Prostate gland (tissue), 2 donors: ENCODE measurements around the gene OR13J1.

ENCODE experiments used
- POLR2AphosphoS5 ChIP-seq: sonication (generic); formaldehyde crosslinking; IDR thresholded peaks from one replicate; pipeline ENCODE4 v1.6.1; 2017; ENCODE audit warnings: antibody characterized with exemption
- TF ChIP-seq, protein P1 (sequence below), 4 experiments: fragments of 200-600 bp in 2 of 4; fragments of 450-650 bp in 2 of 4; sonication (generic) in 2 of 4; IDR thresholded peaks; 1 replicate in 3 of 4; 2 replicates in 1 of 4; pipeline ENCODE4 v1.5.1; 2016 to 2019; ENCODE audit warnings: antibody characterized with exemption in 4 of 4, mild to moderate bottlenecking in 2 of 4, moderate library complexity in 2 of 4

- TF ChIP-seq, protein P1, sequence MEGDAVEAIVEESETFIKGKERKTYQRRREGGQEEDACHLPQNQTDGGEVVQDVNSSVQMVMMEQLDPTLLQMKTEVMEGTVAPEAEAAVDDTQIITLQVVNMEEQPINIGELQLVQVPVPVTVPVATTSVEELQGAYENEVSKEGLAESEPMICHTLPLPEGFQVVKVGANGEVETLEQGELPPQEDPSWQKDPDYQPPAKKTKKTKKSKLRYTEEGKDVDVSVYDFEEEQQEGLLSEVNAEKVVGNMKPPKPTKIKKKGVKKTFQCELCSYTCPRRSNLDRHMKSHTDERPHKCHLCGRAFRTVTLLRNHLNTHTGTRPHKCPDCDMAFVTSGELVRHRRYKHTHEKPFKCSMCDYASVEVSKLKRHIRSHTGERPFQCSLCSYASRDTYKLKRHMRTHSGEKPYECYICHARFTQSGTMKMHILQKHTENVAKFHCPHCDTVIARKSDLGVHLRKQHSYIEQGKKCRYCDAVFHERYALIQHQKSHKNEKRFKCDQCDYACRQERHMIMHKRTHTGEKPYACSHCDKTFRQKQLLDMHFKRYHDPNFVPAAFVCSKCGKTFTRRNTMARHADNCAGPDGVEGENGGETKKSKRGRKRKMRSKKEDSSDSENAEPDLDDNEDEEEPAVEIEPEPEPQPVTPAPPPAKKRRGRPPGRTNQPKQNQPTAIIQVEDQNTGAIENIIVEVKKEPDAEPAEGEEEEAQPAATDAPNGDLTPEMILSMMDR (IDR thresholded peaks at IDR 0.05), result no peak
- no peak for TF ChIP-seq POLR2AphosphoS5
Measured at GRCh38 chr9:35872505-35872904, 2.3 kb upstream of the OR13J1 start.
